Liver (tissue), 3 donors: ENCODE measurements around the gene LSM10.

Source experiments
- CTCF ChIP-seq: fragments of 150-350 bp; IDR thresholded peaks from 2 replicates; pipeline ENCODE4 v1.5.1; 2017; ENCODE audit warnings: improper control_type of control experiment, low read depth, low read length; ENCODE audit not compliant: missing input control
- EGR1 ChIP-seq, 2 donors: IDR thresholded peaks; 2 replicates each; pipeline ENCODE4 v1.6.1; 2016 to 2018; ENCODE audit warnings: antibody characterized with exemption in 2 of 2, low read depth in 2 of 2
- FOXA1 ChIP-seq: IDR thresholded peaks from 2 replicates; pipeline ENCODE4 v1.6.1; 2016; ENCODE audit warnings: antibody characterized with exemption
- GABPA ChIP-seq, 2 donors: IDR thresholded peaks in 1 of 2; conservative IDR thresholded peaks in 1 of 2; 2 replicates each; pipeline ENCODE4 v1.6.1; 2016; ENCODE audit warnings: antibody characterized with exemption in 2 of 2, mild to moderate bottlenecking in 1 of 2, moderate library complexity in 1 of 2
- RAD21 ChIP-seq, 2 donors: IDR thresholded peaks; 2 replicates each; pipeline ENCODE4 v1.6.1; 2016; ENCODE audit warnings: antibody characterized with exemption in 2 of 2, mild to moderate bottlenecking in 2 of 2
- SP1 ChIP-seq: IDR thresholded peaks from 2 replicates; pipeline ENCODE4 v1.6.1; 2018; ENCODE audit warnings: antibody characterized with exemption, mild to moderate bottlenecking
- TF ChIP-seq, protein P1 (sequence below): IDR thresholded peaks from 2 replicates; pipeline ENCODE4 v1.6.1; 2016; ENCODE audit warnings: antibody characterized with exemption
- TF ChIP-seq, protein P2 (sequence below): IDR thresholded peaks from 2 replicates; pipeline ENCODE4 v1.6.1; 2016; ENCODE audit warnings: antibody characterized with exemption, mild to moderate bottlenecking
- TF ChIP-seq, protein P3 (sequence below): IDR thresholded peaks from 2 replicates; pipeline ENCODE4 v1.6.1; 2016; ENCODE audit warnings: antibody characterized with exemption
- donor health status: healthy.
- donor health status: healthy.

DNA sequence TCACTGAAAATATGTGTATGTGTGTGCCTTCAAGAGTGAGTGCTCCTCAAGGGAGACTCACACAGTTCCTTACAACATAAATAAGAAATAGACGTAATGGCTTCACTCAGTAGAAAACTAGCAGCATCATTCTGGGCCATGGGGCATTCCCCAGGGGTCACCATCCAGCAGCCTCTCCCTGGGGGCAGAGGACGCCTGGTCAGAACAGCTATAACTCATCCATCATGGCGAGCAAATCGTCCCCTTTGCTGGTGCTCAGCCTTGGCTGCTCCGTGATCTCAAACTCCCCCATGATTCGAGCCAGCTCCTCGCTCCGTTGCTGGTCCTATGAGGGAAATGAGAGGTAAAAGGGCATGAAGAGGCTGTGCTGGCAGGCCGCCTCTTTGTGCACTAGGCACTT lies 20.2 kb upstream of the LSM10 start:
- TF ChIP-seq, protein P1, sequence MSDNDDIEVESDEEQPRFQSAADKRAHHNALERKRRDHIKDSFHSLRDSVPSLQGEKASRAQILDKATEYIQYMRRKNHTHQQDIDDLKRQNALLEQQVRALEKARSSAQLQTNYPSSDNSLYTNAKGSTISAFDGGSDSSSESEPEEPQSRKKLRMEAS, result no peak
- TF ChIP-seq, protein P2, sequence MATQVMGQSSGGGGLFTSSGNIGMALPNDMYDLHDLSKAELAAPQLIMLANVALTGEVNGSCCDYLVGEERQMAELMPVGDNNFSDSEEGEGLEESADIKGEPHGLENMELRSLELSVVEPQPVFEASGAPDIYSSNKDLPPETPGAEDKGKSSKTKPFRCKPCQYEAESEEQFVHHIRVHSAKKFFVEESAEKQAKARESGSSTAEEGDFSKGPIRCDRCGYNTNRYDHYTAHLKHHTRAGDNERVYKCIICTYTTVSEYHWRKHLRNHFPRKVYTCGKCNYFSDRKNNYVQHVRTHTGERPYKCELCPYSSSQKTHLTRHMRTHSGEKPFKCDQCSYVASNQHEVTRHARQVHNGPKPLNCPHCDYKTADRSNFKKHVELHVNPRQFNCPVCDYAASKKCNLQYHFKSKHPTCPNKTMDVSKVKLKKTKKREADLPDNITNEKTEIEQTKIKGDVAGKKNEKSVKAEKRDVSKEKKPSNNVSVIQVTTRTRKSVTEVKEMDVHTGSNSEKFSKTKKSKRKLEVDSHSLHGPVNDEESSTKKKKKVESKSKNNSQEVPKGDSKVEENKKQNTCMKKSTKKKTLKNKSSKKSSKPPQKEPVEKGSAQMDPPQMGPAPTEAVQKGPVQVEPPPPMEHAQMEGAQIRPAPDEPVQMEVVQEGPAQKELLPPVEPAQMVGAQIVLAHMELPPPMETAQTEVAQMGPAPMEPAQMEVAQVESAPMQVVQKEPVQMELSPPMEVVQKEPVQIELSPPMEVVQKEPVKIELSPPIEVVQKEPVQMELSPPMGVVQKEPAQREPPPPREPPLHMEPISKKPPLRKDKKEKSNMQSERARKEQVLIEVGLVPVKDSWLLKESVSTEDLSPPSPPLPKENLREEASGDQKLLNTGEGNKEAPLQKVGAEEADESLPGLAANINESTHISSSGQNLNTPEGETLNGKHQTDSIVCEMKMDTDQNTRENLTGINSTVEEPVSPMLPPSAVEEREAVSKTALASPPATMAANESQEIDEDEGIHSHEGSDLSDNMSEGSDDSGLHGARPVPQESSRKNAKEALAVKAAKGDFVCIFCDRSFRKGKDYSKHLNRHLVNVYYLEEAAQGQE, result no peak
- no peak for TF ChIP-seq EGR1 (IDR thresholded peaks at IDR 0.05; ENCODE audit: low read depth in 2 of 2)
- no peak for TF ChIP-seq CTCF
- TF ChIP-seq, protein P3, sequence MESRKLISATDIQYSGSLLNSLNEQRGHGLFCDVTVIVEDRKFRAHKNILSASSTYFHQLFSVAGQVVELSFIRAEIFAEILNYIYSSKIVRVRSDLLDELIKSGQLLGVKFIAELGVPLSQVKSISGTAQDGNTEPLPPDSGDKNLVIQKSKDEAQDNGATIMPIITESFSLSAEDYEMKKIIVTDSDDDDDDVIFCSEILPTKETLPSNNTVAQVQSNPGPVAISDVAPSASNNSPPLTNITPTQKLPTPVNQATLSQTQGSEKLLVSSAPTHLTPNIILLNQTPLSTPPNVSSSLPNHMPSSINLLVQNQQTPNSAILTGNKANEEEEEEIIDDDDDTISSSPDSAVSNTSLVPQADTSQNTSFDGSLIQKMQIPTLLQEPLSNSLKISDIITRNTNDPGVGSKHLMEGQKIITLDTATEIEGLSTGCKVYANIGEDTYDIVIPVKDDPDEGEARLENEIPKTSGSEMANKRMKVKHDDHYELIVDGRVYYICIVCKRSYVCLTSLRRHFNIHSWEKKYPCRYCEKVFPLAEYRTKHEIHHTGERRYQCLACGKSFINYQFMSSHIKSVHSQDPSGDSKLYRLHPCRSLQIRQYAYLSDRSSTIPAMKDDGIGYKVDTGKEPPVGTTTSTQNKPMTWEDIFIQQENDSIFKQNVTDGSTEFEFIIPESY, result no peak
- TF ChIP-seq RAD21 (IDR thresholded peaks at IDR 0.05), result no peak
- TF ChIP-seq FOXA1, result no peak
- no peak for TF ChIP-seq GABPA (IDR thresholded peaks at IDR 0.05 in 1 of 2, conservative IDR thresholded peaks at IDR 0.05 in 1 of 2)
- TF ChIP-seq SP1, result no peak
